ENCODE data around the gene CRIP1.

DNA sequence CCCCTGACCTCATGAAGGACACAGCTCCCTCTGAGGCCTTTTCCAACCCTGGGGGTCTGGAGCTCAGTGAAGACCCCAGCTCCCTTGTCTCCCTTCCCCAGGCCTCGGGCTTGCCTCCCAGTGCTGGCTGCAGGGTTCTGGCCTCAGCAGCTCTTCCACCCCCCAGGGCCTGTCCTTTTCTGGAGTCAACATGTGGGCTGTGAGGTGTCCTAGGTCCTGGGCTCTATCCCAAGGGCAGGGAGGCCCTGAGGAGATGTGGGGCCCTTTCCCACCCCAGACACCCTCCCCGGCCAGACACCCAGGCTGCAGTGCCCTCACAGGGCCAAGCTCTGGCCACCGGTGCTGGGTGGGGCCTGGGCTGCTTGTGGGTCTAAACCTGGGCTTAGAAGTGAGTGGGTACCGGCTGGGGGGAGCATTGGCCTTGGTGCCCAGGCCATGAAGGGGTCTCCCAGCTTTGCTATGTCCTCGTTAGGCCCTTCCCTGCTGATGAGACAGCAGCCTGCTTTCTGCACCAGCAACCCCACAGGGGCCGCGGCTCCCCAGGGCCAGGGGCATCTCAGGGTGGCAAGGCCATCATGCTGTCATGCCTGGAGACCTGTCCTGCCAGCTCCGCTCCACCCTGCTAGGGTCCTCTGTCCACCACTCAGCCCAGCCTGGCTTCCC lies 14.7 kb upstream of the CRIP1 start:
- TF ChIP-seq, protein P1, sequence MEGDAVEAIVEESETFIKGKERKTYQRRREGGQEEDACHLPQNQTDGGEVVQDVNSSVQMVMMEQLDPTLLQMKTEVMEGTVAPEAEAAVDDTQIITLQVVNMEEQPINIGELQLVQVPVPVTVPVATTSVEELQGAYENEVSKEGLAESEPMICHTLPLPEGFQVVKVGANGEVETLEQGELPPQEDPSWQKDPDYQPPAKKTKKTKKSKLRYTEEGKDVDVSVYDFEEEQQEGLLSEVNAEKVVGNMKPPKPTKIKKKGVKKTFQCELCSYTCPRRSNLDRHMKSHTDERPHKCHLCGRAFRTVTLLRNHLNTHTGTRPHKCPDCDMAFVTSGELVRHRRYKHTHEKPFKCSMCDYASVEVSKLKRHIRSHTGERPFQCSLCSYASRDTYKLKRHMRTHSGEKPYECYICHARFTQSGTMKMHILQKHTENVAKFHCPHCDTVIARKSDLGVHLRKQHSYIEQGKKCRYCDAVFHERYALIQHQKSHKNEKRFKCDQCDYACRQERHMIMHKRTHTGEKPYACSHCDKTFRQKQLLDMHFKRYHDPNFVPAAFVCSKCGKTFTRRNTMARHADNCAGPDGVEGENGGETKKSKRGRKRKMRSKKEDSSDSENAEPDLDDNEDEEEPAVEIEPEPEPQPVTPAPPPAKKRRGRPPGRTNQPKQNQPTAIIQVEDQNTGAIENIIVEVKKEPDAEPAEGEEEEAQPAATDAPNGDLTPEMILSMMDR (IDR thresholded peaks at IDR 0.05; ENCODE audit: insufficient read depth, low read depth, low read length) = no peak
- no peak for TF ChIP-seq EZH2 (IDR thresholded peaks at IDR 0.05; ENCODE audit: insufficient read depth, low read length)
